Body of pancreas (tissue), 4 donors: ENCODE measurements around the gene SCN8A. TPM values are rescaled to one million over a fixed set of nuclear protein-coding genes. Genes with fewer than 3 reads are reported as not detected.

Experiments
- ATAC-seq: fragments of 150-250 bp; one replicate; pipeline ENCODE4 v1.9.1; 2016
- DNase-seq, 4 donors: peaks; one replicate each; pipeline ENCODE4 v3.0.0-alpha.2; 2019
- H3K27ac ChIP-seq, 4 donors: fragments of 200-600 bp; sonication (generic); 1 replicate in 3 of 4; 2 replicates in 1 of 4; pipeline versions ENCODE4 v1.5.1 to v1.6.1; 2016 to 2019; ENCODE audit warnings: mild to moderate bottlenecking in 1 of 4, mixed read lengths in 1 of 4, moderate library complexity in 1 of 4
- H3K27me3 ChIP-seq, 2 donors: fragments of 200-600 bp; sonication (generic); one replicate each; pipeline ENCODE4 v1.6.0; 2016; ENCODE audit warnings: mild to moderate bottlenecking in 1 of 2
- H3K36me3 ChIP-seq, 2 donors: fragments of 200-600 bp; sonication (generic); replicated peaks in 1 of 2; 2 replicates each; pipeline ENCODE4 v1.5.1; 2016; ENCODE audit warnings: low read depth in 2 of 2; ENCODE audit not compliant: insufficient read depth in 1 of 2
- H3K4me1 ChIP-seq: fragments of 200-600 bp; sonication (generic); one replicate; pipeline ENCODE4 v1.6.0; 2016
- H3K4me3 ChIP-seq, 2 donors: fragments of 200-600 bp; sonication (generic); 1 replicate in 1 of 2; 2 replicates in 1 of 2; pipeline ENCODE4 v1.5.1; 2016 to 2019
- H3K9me3 ChIP-seq, 3 donors: fragments of 200-600 bp; sonication (generic); 1 replicate in 2 of 3; 2 replicates in 1 of 3; pipeline ENCODE4 v1.5.1; 2016
- POLR2A ChIP-seq, 3 donors: fragments of 450-650 bp; IDR thresholded peaks; one replicate each; pipeline ENCODE4 v1.6.1; 2016; ENCODE audit warnings: antibody characterized with exemption in 3 of 3, mild to moderate bottlenecking in 2 of 3
- WGBS, 2 donors: methylation state at CpG; one replicate each; pipeline ENCODE4 v1.1.5; 2017; 5-methylcytosine and 5-hydroxymethylcytosine counted together
- intact Hi-C: fragments of 100-400 bp; cut with DNase I; formaldehyde crosslinking; loops from one replicate; pipeline ENCODE4 v1.15.1; 2023
- total RNA-seq, 2 donors: library from RNA; depleted of rRNA; stranded (reverse); fragments of >200 nt; gene quantifications; one replicate each; pipeline ENCODE4 v1.1.0, GENCODE V29; 2016

SCN8A gene
- total RNA-seq, 2 donors from 2014 or later = 4.9 to 11.2 TPM

GRCh38 chr12:51860986-51861385 lies 270.0 kb downstream of the SCN8A start:
- ATAC-seq (no peak), DNase-seq (no peak)
- H3K36me3 ChIP-seq = no peaks in the 10 kb centered on the region
- H3K9me3 ChIP-seq = no peaks in the 10 kb centered on the region
- TF ChIP-seq POLR2A (IDR thresholded peaks at IDR 0.05) = no peak
- intact Hi-C loops = no loop called here
- H3K27ac ChIP-seq = no peak overlapping the region
- H3K27me3 ChIP-seq = peaks cover 0 to 5% of the 10 kb centered on the region in 2 donors
- H3K4me3 ChIP-seq = no peak overlapping the region
- H3K4me1 ChIP-seq = peaks cover 7% of the 10 kb centered on the region
- 87 to 96% methylated on average over 3 of the region's 3 CpGs for WGBS, 2 donors

Other genes starting within 250 kb of the SCN8A start
- gene CELA1, start 244.6 kb upstream of the SCN8A start, total RNA-seq = not detected
- 1 to 10 TPM; 8.6 to 9.3 TPM for gene GALNT6, start 199.8 kb upstream of the SCN8A start, total RNA-seq
- gene SLC4A8, start 166.4 kb upstream of the SCN8A start, total RNA-seq = 1 to 10 TPM; 1.6 to 2.3 TPM